K562 (cell line): ENCODE results near the gene ORAI3. TPM values are rescaled to one million over a fixed set of nuclear protein-coding genes. Genes with fewer than 3 reads are reported as not detected.
A peak's percentile ranks its signal among the peaks of the same experiment; 100 is the strongest.

Experiments used
- HIVEP1 ChIP-seq: fragments of 250-450 bp; sonication (Bioruptor Pico); IDR thresholded peaks from 2 replicates; pipeline ENCODE4 v1.4.0; 2020; ENCODE audit warnings: mild to moderate bottlenecking
- KLF10 ChIP-seq: fragments of 250-450 bp; sonication (Bioruptor Pico); IDR thresholded peaks from 2 replicates; pipeline ENCODE4 v1.6.1; 2021; ENCODE audit warnings: matching md5 sums
- NELFE ChIP-seq: IDR thresholded peaks from 2 replicates; pipeline ENCODE4 v1.6.1; 2011; ENCODE audit warnings: mild to moderate bottlenecking; ENCODE audit not compliant: insufficient read depth, insufficient read length
- NRF1 ChIP-seq, 2 experiments: fragments of 450-650 bp; IDR thresholded peaks in 1 of 2; conservative IDR thresholded peaks in 1 of 2; 2 replicates each; pipeline ENCODE4 v1.6.1; 2014; ENCODE audit warnings: mild to moderate bottlenecking in 2 of 2
- PHB2 ChIP-seq: fragments of 450-650 bp; IDR thresholded peaks from 2 replicates; pipeline ENCODE4 v1.6.1; 2017; ENCODE audit warnings: low read depth
- POLR2AphosphoS2 ChIP-seq: IDR thresholded peaks from 2 replicates; pipeline ENCODE4 v1.6.1; 2012; ENCODE audit warnings: low read length, improper control_type of control experiment
- POU5F1 ChIP-seq: fragments of 150-350 bp; IDR thresholded peaks from 2 replicates; pipeline ENCODE4 v1.6.1; 2014; ENCODE audit warnings: borderline replicate concordance, low read length, low read depth, mild to moderate bottlenecking; ENCODE audit not compliant: partially characterized antibody
- PRPF4 ChIP-seq: fragments of 200-400 bp; formaldehyde crosslinking; IDR thresholded peaks from one replicate; pipeline ENCODE4 v1.6.1; 2017; ENCODE audit warnings: low read length, low read depth, mild to moderate bottlenecking; ENCODE audit not compliant: insufficient read depth, poor library complexity, severe bottlenecking
- RBFOX2 ChIP-seq: fragments of 200-400 bp; formaldehyde crosslinking; IDR thresholded peaks from 2 replicates; pipeline ENCODE4 v1.6.1; 2017; ENCODE audit warnings: low read depth, mild to moderate bottlenecking, low read length, moderate library complexity
- RHOXF2B ChIP-seq: fragments of 250-450 bp; sonication (Bioruptor Pico); conservative IDR thresholded peaks from 2 replicates; pipeline ENCODE4 v1.5.1; 2021
- SETDB1 ChIP-seq: IDR thresholded peaks from one replicate; pipeline ENCODE4 v1.6.1; 2012; ENCODE audit warnings: low read length, control low read depth, inconsistent platforms
- XRCC4 ChIP-seq: IDR thresholded peaks from one replicate; pipeline ENCODE4 v1.6.1; 2011; ENCODE audit not compliant: insufficient read depth, insufficient read length; ENCODE audit errors: extremely low read depth
- ZMIZ1 ChIP-seq, 2 experiments: fragments of 150-350 bp in 1 of 2; IDR thresholded peaks; 2 replicates each; pipeline ENCODE4 v1.6.1; 2012 to 2016; ENCODE audit warnings: low read depth in 2 of 2, low read length in 2 of 2, mild to moderate bottlenecking in 1 of 2, moderate library complexity in 1 of 2
- polyA plus RNA-seq, 8 experiments: library from polyadenylated mRNA; depleted of rRNA in 4 of 8; stranded (reverse) in 5 of 8; unstranded in 3 of 8; fragments of >200 nt; fragmentation: Nextera tagmentation in 2 of 8; fragmentation: Illumina TruSeq in 1 of 8; extraction: Ambion mirVana in 2 of 8; extraction: Trizol in 1 of 8; gene quantifications; 2 replicates each; pipeline versions ENCODE4 v1.2.1 to v1.2.3, GENCODE V29; 2011 to 2014; ENCODE audit warnings: inconsistent platforms in 1 of 8, missing spikeins in 1 of 8
- total RNA-seq, 7 experiments: library from RNA; depleted of rRNA in 6 of 7; stranded (reverse); fragments of >200 nt in 6 of 7; fragmentation: Illumina TruSeq in 2 of 7; extraction: Trizol in 2 of 7; gene quantifications; 2 replicates each; pipeline versions ENCODE4 v1.2.1 to v1.2.3, GENCODE V29; 2011 to 2021; ENCODE audit warnings: low replicate concordance in 1 of 7
- TF ChIP-seq, protein P1 (sequence below): fragments of 250-450 bp; sonication (Bioruptor Pico); IDR thresholded peaks from 2 replicates; pipeline ENCODE4 v1.5.0; 2020; ENCODE audit warnings: mild to moderate bottlenecking
- TF ChIP-seq, protein P2 (sequence below): sonication (generic); formaldehyde crosslinking; IDR thresholded peaks from 2 replicates; pipeline ENCODE4 v1.8.1; 2023; ENCODE audit warnings: mild to moderate bottlenecking, missing genetic modification reagents, moderate library complexity
- TF ChIP-seq, protein P3 (sequence below): fragments of 450-650 bp; formaldehyde crosslinking; IDR thresholded peaks from 2 replicates; pipeline ENCODE4 v1.4.0; 2020; ENCODE audit warnings: mild to moderate bottlenecking, moderate library complexity
- TF ChIP-seq, protein P4 (sequence below): fragments of 200-400 bp; formaldehyde crosslinking; IDR thresholded peaks from 2 replicates; pipeline ENCODE4 v1.6.1; 2017; ENCODE audit warnings: mild to moderate bottlenecking, low read depth, low read length, moderate library complexity

Gene ORAI3
- total and polyA plus RNA-seq, 9 of the 15 experiments (the other 6 are each of a cell fraction or from before 2014, with no cell fraction given): 4.9 to 23.3 (median 14.1) TPM

GRCh38 chr16:30948667-30949649 is at the start of gene ORAI3 (continued):
- TF ChIP-seq ZMIZ1 (IDR thresholded peaks at IDR 0.05; ENCODE audit: low read depth in 2 of 2, low read length in 2 of 2): no peak
- TF ChIP-seq, protein P1, sequence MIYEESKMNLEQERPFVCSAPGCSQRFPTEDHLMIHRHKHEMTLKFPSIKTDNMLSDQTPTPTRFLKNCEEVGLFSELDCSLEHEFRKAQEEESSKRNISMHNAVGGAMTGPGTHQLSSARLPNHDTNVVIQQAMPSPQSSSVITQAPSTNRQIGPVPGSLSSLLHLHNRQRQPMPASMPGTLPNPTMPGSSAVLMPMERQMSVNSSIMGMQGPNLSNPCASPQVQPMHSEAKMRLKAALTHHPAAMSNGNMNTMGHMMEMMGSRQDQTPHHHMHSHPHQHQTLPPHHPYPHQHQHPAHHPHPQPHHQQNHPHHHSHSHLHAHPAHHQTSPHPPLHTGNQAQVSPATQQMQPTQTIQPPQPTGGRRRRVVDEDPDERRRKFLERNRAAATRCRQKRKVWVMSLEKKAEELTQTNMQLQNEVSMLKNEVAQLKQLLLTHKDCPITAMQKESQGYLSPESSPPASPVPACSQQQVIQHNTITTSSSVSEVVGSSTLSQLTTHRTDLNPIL (CRISPR knock-in tag): no peak
- no peak for TF ChIP-seq PRPF4
- no peak for TF ChIP-seq HIVEP1 (CRISPR knock-in tag)
- no peak for TF ChIP-seq PHB2
- no peak; the same call in 1 of the 2 replicates for TF ChIP-seq POLR2AphosphoS2
- TF ChIP-seq, protein P2, sequence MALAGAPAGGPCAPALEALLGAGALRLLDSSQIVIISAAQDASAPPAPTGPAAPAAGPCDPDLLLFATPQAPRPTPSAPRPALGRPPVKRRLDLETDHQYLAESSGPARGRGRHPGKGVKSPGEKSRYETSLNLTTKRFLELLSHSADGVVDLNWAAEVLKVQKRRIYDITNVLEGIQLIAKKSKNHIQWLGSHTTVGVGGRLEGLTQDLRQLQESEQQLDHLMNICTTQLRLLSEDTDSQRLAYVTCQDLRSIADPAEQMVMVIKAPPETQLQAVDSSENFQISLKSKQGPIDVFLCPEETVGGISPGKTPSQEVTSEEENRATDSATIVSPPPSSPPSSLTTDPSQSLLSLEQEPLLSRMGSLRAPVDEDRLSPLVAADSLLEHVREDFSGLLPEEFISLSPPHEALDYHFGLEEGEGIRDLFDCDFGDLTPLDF (CRISPR knock-in tag): no peak
- peak; percentile 88 for TF ChIP-seq RBFOX2
- TF ChIP-seq RHOXF2B: no peak
- no peak for TF ChIP-seq NELFE
- TF ChIP-seq NRF1 (conservative IDR thresholded peaks at IDR 0.05 in 1 of 2, IDR thresholded peaks at IDR 0.05 in 1 of 2): no peak; a peak in 2 of 4 replicates
- TF ChIP-seq KLF10: no peak
- no peak for TF ChIP-seq SETDB1
- TF ChIP-seq POU5F1: no peak
- TF ChIP-seq, protein P3, sequence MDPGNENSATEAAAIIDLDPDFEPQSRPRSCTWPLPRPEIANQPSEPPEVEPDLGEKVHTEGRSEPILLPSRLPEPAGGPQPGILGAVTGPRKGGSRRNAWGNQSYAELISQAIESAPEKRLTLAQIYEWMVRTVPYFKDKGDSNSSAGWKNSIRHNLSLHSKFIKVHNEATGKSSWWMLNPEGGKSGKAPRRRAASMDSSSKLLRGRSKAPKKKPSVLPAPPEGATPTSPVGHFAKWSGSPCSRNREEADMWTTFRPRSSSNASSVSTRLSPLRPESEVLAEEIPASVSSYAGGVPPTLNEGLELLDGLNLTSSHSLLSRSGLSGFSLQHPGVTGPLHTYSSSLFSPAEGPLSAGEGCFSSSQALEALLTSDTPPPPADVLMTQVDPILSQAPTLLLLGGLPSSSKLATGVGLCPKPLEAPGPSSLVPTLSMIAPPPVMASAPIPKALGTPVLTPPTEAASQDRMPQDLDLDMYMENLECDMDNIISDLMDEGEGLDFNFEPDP: no peak
- no peak for TF ChIP-seq XRCC4
- TF ChIP-seq, protein P4, sequence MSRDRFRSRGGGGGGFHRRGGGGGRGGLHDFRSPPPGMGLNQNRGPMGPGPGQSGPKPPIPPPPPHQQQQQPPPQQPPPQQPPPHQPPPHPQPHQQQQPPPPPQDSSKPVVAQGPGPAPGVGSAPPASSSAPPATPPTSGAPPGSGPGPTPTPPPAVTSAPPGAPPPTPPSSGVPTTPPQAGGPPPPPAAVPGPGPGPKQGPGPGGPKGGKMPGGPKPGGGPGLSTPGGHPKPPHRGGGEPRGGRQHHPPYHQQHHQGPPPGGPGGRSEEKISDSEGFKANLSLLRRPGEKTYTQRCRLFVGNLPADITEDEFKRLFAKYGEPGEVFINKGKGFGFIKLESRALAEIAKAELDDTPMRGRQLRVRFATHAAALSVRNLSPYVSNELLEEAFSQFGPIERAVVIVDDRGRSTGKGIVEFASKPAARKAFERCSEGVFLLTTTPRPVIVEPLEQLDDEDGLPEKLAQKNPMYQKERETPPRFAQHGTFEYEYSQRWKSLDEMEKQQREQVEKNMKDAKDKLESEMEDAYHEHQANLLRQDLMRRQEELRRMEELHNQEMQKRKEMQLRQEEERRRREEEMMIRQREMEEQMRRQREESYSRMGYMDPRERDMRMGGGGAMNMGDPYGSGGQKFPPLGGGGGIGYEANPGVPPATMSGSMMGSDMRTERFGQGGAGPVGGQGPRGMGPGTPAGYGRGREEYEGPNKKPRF: no peak
